Measurements from ENCODE around the gene CBL. TPM values are rescaled to one million over a fixed set of nuclear protein-coding genes. Genes with fewer than 3 reads are reported as not detected.

The CBL gene
- total and polyA plus RNA-seq, 2 experiments from 2014 or later = 31.6 to 67.6 TPM

DNA sequence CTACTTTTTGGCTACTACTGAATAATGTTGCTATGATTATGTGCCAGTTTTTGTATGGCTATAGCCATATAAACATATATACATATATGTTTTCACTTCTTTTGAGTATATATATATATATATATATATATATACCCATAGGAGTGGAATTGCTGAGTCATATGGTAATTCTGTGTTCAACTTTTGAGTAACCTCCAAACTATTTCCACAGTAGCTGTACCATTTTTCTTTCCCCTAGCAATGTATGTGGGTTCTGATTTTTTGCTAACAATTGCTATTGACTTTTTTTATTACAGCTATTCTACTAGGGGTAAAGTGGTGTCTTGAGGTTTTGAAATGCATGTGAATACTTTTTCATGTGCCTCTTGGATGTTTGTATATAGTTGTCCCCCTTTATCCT is 30.4 kb downstream of the CBL start:
- Histone ChIP-seq H2AFZ (no peak overlapping the region), H3K27me3 (ENCODE audit: insufficient read depth) (no peaks in the 10 kb centered on the region), H3K9me2 (ENCODE audit: insufficient read depth) (no peaks in the 10 kb centered on the region), H4K20me1 (replicated peaks; ENCODE audit: insufficient read depth) (peaks cover 48% of the 10 kb centered on the region), H3K27ac (ENCODE audit: low read depth) (no peak overlapping the region), H3F3A (replicated peaks; ENCODE audit: low read depth) (no peaks in the 10 kb centered on the region), H3K4me1 (ENCODE audit: insufficient read depth) (no peaks in the 10 kb centered on the region), H3K4me2 (no peak overlapping the region), H3K4me3 (no peak overlapping the region), H3K79me2 (replicated peaks; ENCODE audit: insufficient read depth) (peaks cover 100% of the 10 kb centered on the region), H3K36me3 (ENCODE audit: insufficient read depth) (peaks cover 3% of the 10 kb centered on the region; the same call in 1 of the 2 replicates)
- peaks cover 21% of the 10 kb centered on the region; the same call in 2 of the 3 replicates for H3K36me3 Mint-ChIP-seq (ENCODE audit: low read depth)
- H3K27me3 Mint-ChIP-seq (ENCODE audit: insufficient read depth, low read depth, poor library complexity) = peaks cover 2% of the 10 kb centered on the region
- no peak overlapping the region for H3K4me3 Mint-ChIP-seq
- peaks cover 6% of the 10 kb centered on the region for H3K4me1 Mint-ChIP-seq
- ATAC-seq (no peak), DNase-seq (ENCODE audit: low spot score) (no peak)
- H3K27ac Mint-ChIP-seq = no peak overlapping the region
- no peak for TF ChIP-seq ZNF114 (CRISPR knock-in tag; IDR thresholded peaks at IDR 0.05)
- TF ChIP-seq EZH2 (IDR thresholded peaks at IDR 0.05; ENCODE audit: low read depth, unreplicated experiment) = no peak
- TF ChIP-seq POLR2AphosphoS5 (IDR thresholded peaks at IDR 0.05; ENCODE audit: low read depth) = no peak
- TF ChIP-seq NANOG (IDR thresholded peaks at IDR 0.05; ENCODE audit: borderline replicate concordance) = no peak
- no peak for TF ChIP-seq ZNF331 (CRISPR knock-in tag; IDR thresholded peaks at IDR 0.05; ENCODE audit: low read depth)
- TF ChIP-seq, protein P1, sequence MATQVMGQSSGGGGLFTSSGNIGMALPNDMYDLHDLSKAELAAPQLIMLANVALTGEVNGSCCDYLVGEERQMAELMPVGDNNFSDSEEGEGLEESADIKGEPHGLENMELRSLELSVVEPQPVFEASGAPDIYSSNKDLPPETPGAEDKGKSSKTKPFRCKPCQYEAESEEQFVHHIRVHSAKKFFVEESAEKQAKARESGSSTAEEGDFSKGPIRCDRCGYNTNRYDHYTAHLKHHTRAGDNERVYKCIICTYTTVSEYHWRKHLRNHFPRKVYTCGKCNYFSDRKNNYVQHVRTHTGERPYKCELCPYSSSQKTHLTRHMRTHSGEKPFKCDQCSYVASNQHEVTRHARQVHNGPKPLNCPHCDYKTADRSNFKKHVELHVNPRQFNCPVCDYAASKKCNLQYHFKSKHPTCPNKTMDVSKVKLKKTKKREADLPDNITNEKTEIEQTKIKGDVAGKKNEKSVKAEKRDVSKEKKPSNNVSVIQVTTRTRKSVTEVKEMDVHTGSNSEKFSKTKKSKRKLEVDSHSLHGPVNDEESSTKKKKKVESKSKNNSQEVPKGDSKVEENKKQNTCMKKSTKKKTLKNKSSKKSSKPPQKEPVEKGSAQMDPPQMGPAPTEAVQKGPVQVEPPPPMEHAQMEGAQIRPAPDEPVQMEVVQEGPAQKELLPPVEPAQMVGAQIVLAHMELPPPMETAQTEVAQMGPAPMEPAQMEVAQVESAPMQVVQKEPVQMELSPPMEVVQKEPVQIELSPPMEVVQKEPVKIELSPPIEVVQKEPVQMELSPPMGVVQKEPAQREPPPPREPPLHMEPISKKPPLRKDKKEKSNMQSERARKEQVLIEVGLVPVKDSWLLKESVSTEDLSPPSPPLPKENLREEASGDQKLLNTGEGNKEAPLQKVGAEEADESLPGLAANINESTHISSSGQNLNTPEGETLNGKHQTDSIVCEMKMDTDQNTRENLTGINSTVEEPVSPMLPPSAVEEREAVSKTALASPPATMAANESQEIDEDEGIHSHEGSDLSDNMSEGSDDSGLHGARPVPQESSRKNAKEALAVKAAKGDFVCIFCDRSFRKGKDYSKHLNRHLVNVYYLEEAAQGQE (IDR thresholded peaks at IDR 0.05; ENCODE audit: unreplicated experiment) = no peak
- no peak for TF ChIP-seq STAT1 (IDR thresholded peaks at IDR 0.05; ENCODE audit: unreplicated experiment)
- TF ChIP-seq, protein P2, sequence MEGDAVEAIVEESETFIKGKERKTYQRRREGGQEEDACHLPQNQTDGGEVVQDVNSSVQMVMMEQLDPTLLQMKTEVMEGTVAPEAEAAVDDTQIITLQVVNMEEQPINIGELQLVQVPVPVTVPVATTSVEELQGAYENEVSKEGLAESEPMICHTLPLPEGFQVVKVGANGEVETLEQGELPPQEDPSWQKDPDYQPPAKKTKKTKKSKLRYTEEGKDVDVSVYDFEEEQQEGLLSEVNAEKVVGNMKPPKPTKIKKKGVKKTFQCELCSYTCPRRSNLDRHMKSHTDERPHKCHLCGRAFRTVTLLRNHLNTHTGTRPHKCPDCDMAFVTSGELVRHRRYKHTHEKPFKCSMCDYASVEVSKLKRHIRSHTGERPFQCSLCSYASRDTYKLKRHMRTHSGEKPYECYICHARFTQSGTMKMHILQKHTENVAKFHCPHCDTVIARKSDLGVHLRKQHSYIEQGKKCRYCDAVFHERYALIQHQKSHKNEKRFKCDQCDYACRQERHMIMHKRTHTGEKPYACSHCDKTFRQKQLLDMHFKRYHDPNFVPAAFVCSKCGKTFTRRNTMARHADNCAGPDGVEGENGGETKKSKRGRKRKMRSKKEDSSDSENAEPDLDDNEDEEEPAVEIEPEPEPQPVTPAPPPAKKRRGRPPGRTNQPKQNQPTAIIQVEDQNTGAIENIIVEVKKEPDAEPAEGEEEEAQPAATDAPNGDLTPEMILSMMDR (conservative IDR thresholded peaks at IDR 0.05; ENCODE audit: low read depth in 2 of 2) = no peak
- TF ChIP-seq EZH2phosphoT487 (IDR thresholded peaks at IDR 0.05; ENCODE audit: unreplicated experiment) = no peak
- no peaks in the 10 kb centered on the region for H3K9me3 Mint-ChIP-seq

DNA sequence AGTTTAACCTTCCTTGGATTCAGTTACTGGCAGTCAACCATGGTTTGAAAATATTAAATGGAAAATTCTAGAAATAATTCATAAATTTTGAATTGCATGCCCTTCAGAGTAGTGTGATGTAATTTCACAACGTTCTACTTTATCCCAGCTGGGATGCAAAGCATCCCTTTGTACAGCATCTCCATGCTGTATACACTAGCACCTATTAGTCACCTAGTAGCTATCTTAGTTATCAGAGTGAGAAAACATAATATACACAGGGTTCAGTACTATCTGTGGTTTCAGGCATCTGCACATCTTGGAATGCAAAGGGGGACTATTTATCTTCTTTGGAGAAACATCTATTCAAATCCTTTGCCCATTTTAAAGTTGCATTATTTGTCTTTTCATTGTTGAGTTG is 30.8 kb downstream of the CBL start:
- Mint-ChIP-seq H3K4me1 (peaks cover 6% of the 10 kb centered on the region), H3K9me3 (no peaks in the 10 kb centered on the region), H3K27me3 (ENCODE audit: insufficient read depth, low read depth, poor library complexity) (peaks cover 2% of the 10 kb centered on the region), H3K4me3 (no peak overlapping the region), H3K27ac (no peak overlapping the region), H3K36me3 (ENCODE audit: low read depth) (peaks cover 23% of the 10 kb centered on the region; the same call in 2 of the 3 replicates)
- H3K4me1 ChIP-seq (ENCODE audit: insufficient read depth) = no peaks in the 10 kb centered on the region
- H2AFZ ChIP-seq = no peak overlapping the region
- no peak overlapping the region for H3K27ac ChIP-seq (ENCODE audit: low read depth)
- H3K9me2 ChIP-seq (ENCODE audit: insufficient read depth) = no peaks in the 10 kb centered on the region
- peaks cover 3% of the 10 kb centered on the region; the same call in 1 of the 2 replicates for H3K36me3 ChIP-seq (ENCODE audit: insufficient read depth)
- no peak overlapping the region for H3K4me3 ChIP-seq
- H3K27me3 ChIP-seq (ENCODE audit: insufficient read depth) = no peaks in the 10 kb centered on the region
- H3K79me2 ChIP-seq (replicated peaks; ENCODE audit: insufficient read depth) = peaks cover 100% of the 10 kb centered on the region
- H4K20me1 ChIP-seq (replicated peaks; ENCODE audit: insufficient read depth) = peaks cover 49% of the 10 kb centered on the region
- H3F3A ChIP-seq (replicated peaks; ENCODE audit: low read depth) = no peaks in the 10 kb centered on the region
- TF ChIP-seq STAT1 (IDR thresholded peaks at IDR 0.05; ENCODE audit: unreplicated experiment) = no peak
- no peak for ATAC-seq
- H3K4me2 ChIP-seq = no peak overlapping the region
- no peak for DNase-seq (ENCODE audit: low spot score)

Data from GM23338 (cell line).